Measurements from ENCODE around the gene HECW1. TPM values are rescaled to one million over a fixed set of nuclear protein-coding genes. Genes with fewer than 3 reads are reported as not detected.

HECW1 gene
- total and polyA plus RNA-seq, 2 donors (not counting 1 experiment from before 2014, with no cell fraction given): not detected

DNA sequence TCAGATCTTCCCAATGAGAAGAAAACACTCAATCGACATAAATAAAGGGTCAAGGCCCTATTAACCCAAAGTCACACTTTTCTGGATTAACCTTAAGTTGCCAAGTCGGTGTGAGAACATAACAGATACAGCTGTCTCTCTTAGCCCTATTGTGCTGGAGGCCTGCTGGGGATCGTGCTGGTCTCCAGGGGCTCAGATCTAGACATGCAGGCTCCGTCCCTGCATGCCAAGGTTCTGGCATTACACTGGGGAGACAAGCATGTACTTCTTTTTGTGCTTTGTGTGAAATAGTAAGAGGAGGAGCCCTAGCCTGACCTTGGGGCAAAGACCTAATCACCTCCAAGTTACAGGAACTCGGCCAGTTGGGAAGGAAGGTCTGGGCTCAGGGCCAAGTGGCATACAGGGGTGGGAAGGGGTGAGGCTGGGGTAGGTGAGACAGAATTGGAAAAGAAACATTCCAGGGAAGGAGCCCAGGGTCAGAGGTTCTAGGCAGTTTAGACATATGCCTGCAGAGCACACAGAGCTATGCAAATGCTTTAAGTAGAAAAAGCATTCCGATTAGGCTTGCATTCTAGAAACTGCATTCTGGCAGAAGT is 216.4 kb downstream of the HECW1 start:
- ChIA-PET POLR2A (no interaction called here), CTCF (no interaction called here)
- Histone ChIP-seq H3K27me3 (replicated peaks in 1 of 4; ENCODE audit: control extremely low read depth in 1 of 4, control insufficient read depth in 3 of 4, insufficient read depth in 4 of 4, low read length in 3 of 4) (peaks cover 0 to 3% (median 0%) of the 10 kb centered on the region in 4 experiments), H3K79me2 (ENCODE audit: control insufficient read depth, insufficient read depth, low read length) (no peaks in the 10 kb centered on the region), H3K36me3 (replicated peaks in 1 of 2; ENCODE audit: control extremely low read depth in 1 of 2, control insufficient read depth in 1 of 2, extremely low read depth in 1 of 2, insufficient read depth in 2 of 2, low read length in 1 of 2) (no peaks in the 10 kb centered on the region), H3K4me1 (ENCODE audit: control insufficient read depth in 2 of 2, insufficient read depth in 2 of 2, low read length in 2 of 2) (no peaks in the 10 kb centered on the region), H3K9ac (ENCODE audit: low read length) (no peak overlapping the region), H3K4me3 (ENCODE audit: control extremely low read depth in 1 of 5, extremely low read depth in 1 of 5, insufficient read depth in 1 of 5, low read depth in 2 of 5, low read length in 4 of 5) (no peak overlapping the region), H3K27ac (ENCODE audit: low read length in 2 of 2) (no peak overlapping the region), H3K9me3 (ENCODE audit: control extremely low read depth in 1 of 3, control insufficient read depth in 2 of 3, insufficient read depth in 1 of 3, low read length in 2 of 3) (no peaks in the 10 kb centered on the region), H4K20me1 (ENCODE audit: control insufficient read depth, insufficient read depth, low read length, poor library complexity, severe bottlenecking) (no peaks in the 10 kb centered on the region), H3K4me2 (replicated peaks; ENCODE audit: low read depth, low read length, poor library complexity, severe bottlenecking) (no peak overlapping the region), H2AFZ (ENCODE audit: insufficient read depth, low read depth, low read length, poor library complexity, severe bottlenecking) (no peak overlapping the region)
- Mint-ChIP-seq H3K4me1 (no peaks in the 10 kb centered on the region), H3K4me3 (no peak overlapping the region), H3K27ac (no peak overlapping the region), H3K27me3 (peaks cover 24% of the 10 kb centered on the region), H3K9me3 (ENCODE audit: insufficient read depth) (no peaks in the 10 kb centered on the region)
- intact Hi-C loops (cut with micrococcal nuclease): no loop called here
- no peak for TF ChIP-seq EZH2 (IDR thresholded peaks at IDR 0.05; ENCODE audit: borderline replicate concordance, insufficient read depth, low read depth, low read length, poor library complexity, severe bottlenecking)
- TF ChIP-seq, protein P1, sequence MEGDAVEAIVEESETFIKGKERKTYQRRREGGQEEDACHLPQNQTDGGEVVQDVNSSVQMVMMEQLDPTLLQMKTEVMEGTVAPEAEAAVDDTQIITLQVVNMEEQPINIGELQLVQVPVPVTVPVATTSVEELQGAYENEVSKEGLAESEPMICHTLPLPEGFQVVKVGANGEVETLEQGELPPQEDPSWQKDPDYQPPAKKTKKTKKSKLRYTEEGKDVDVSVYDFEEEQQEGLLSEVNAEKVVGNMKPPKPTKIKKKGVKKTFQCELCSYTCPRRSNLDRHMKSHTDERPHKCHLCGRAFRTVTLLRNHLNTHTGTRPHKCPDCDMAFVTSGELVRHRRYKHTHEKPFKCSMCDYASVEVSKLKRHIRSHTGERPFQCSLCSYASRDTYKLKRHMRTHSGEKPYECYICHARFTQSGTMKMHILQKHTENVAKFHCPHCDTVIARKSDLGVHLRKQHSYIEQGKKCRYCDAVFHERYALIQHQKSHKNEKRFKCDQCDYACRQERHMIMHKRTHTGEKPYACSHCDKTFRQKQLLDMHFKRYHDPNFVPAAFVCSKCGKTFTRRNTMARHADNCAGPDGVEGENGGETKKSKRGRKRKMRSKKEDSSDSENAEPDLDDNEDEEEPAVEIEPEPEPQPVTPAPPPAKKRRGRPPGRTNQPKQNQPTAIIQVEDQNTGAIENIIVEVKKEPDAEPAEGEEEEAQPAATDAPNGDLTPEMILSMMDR (IDR thresholded peaks at IDR 0.05): no peak
- no peak for ATAC-seq (ENCODE audit: low read depth)
- no peak for DNase-seq
- 94% methylated on average over 4 of the region's 6 CpGs for WGBS (ENCODE audit: insufficient coverage)

- no peak overlapping the region for H3K4me3 ChIP-seq (ENCODE audit: control extremely low read depth in 1 of 5, extremely low read depth in 1 of 5, insufficient read depth in 1 of 5, low read depth in 2 of 5, low read length in 4 of 5)
- H3K36me3 ChIP-seq (replicated peaks in 1 of 2; ENCODE audit: control extremely low read depth in 1 of 2, control insufficient read depth in 1 of 2, extremely low read depth in 1 of 2, insufficient read depth in 2 of 2, low read length in 1 of 2): no peaks in the 10 kb centered on the region
- H3K4me1 Mint-ChIP-seq: no peaks in the 10 kb centered on the region
- H4K20me1 ChIP-seq (ENCODE audit: control insufficient read depth, insufficient read depth, low read length, poor library complexity, severe bottlenecking): no peaks in the 10 kb centered on the region
- intact Hi-C loops (cut with micrococcal nuclease): no loop called here
- no peak overlapping the region for H3K4me3 Mint-ChIP-seq
- no peaks in the 10 kb centered on the region for H3K9me3 Mint-ChIP-seq (ENCODE audit: insufficient read depth)
- H3K4me1 ChIP-seq (ENCODE audit: control insufficient read depth in 2 of 2, insufficient read depth in 2 of 2, low read length in 2 of 2): no peaks in the 10 kb centered on the region
- ATAC-seq (ENCODE audit: low read depth): no peak
- H3K9ac ChIP-seq (ENCODE audit: low read length): no peak overlapping the region
- no peak overlapping the region for H3K4me2 ChIP-seq (replicated peaks; ENCODE audit: low read depth, low read length, poor library complexity, severe bottlenecking)
- H2AFZ ChIP-seq (ENCODE audit: insufficient read depth, low read depth, low read length, poor library complexity, severe bottlenecking): no peak overlapping the region
- peaks cover 16% of the 10 kb centered on the region for H3K27me3 Mint-ChIP-seq
- H3K9me3 ChIP-seq (ENCODE audit: control extremely low read depth in 1 of 3, control insufficient read depth in 2 of 3, insufficient read depth in 1 of 3, low read length in 2 of 3): no peaks in the 10 kb centered on the region
- no peaks in the 10 kb centered on the region for H3K27me3 ChIP-seq (replicated peaks in 1 of 4; ENCODE audit: control extremely low read depth in 1 of 4, control insufficient read depth in 3 of 4, insufficient read depth in 4 of 4, low read length in 3 of 4)
- H3K27ac ChIP-seq (ENCODE audit: low read length in 2 of 2): no peak overlapping the region
- 89% methylated on average over 7 of the region's 8 CpGs for WGBS (ENCODE audit: insufficient coverage)
- no peak for DNase-seq
- no peaks in the 10 kb centered on the region for H3K79me2 ChIP-seq (ENCODE audit: control insufficient read depth, insufficient read depth, low read length)
- TF ChIP-seq, protein P1 (IDR thresholded peaks at IDR 0.05): no peak
- TF ChIP-seq EZH2 (IDR thresholded peaks at IDR 0.05; ENCODE audit: borderline replicate concordance, insufficient read depth, low read depth, low read length, poor library complexity, severe bottlenecking): no peak
- H3K27ac Mint-ChIP-seq: no peak overlapping the region
- ChIA-PET CTCF (no interaction called here), POLR2A (no interaction called here)
Measured at GRCh38 chr7:43332193-43332796, 219.8 kb downstream of the HECW1 start.

Measured in B cell (primary cell).